K562 (cell line): Measurements from ENCODE around the gene CCSER1. TPM values are rescaled to one million over a fixed set of nuclear protein-coding genes. Genes with fewer than 3 reads are reported as not detected.

Experiments
- ATAC-seq: fragments of 200-7000 bp; cut with Tn5 transposase; 3 replicates; pipeline ENCODE4 v1.9.1; 2020; ENCODE audit warnings: moderate library complexity
- BruUV-seq: library from RNA; stranded (reverse); fragments of 400-500 nt; replicated peaks from 2 replicates; lab custom pipeline; 2021; lab: Mats Ljungman, UMichigan
- CTCF ChIA-PET: fragments of 300-600 bp; formaldehyde crosslinking; extraction: SDS; loops from one replicate; lab custom pipeline; 2021; ENCODE audit warnings: low intra/inter-chr PET ratio; lab: Yijun Ruan, JAX
- POLR2A ChIA-PET: fragments of 300-600, 350-650 bp; sonication (Branson Sonifier 250); formaldehyde crosslinking; extraction: SDS; loops from one replicate; lab custom pipeline; 2021; ENCODE audit warnings: antibody characterized with exemption, inconsistent platforms; lab: Yijun Ruan, JAX
- DNase-seq, 4 experiments: peaks; one replicate each; pipeline versions ENCODE4 v3.0.0 to v3.0.0-alpha.2; 2011 to 2018; ENCODE audit warnings: low spot score in 3 of 4, mixed read lengths in 3 of 4; ENCODE audit errors: extremely low read depth in 1 of 4
- FAIRE-seq: peaks from 2 replicates; lab custom pipeline; 2011; peaks lifted over from hg19 to GRCh38; lab: Jason Lieb, UNC
- H2AFZ ChIP-seq: 2 replicates; pipeline ENCODE4 v1.6.0; 2011; ENCODE audit warnings: low read depth, low read length, control low read depth, inconsistent platforms
- H3K27ac ChIP-seq: fragments of 200-600 bp; 3 replicates; pipeline ENCODE4 v1.8.0; 2011; ENCODE audit warnings: low read depth, mild to moderate bottlenecking, control low read depth, inconsistent platforms, low read length, moderate library complexity, mixed read lengths; ENCODE audit errors: extremely low read depth
- H3K27me3 ChIP-seq, 2 experiments: fragments of 300-600 bp in 1 of 2; 2 replicates in 1 of 2; 3 replicates in 1 of 2; pipeline versions ENCODE4 v1.6.0 to v1.8.0; 2011; ENCODE audit warnings: inconsistent platforms in 2 of 2, low read length in 2 of 2, mild to moderate bottlenecking in 1 of 2, mixed read lengths in 1 of 2, moderate library complexity in 1 of 2; ENCODE audit not compliant: control insufficient read depth in 2 of 2, insufficient read depth in 2 of 2
- H3K36me3 ChIP-seq: fragments of 300-600 bp; 3 replicates; pipeline ENCODE4 v1.8.0; 2011; ENCODE audit warnings: mild to moderate bottlenecking, low read length, inconsistent platforms; ENCODE audit not compliant: control insufficient read depth, insufficient read depth
- H3K4me1 ChIP-seq, 2 experiments: fragments of 200-600 bp in 1 of 2; replicated peaks in 1 of 2; 2 replicates in 1 of 2; 3 replicates in 1 of 2; pipeline versions ENCODE4 v1.5.1 to v1.8.0; 2011; ENCODE audit warnings: inconsistent platforms in 2 of 2, low read length in 2 of 2, mild to moderate bottlenecking in 1 of 2, mixed read lengths in 1 of 2, moderate library complexity in 1 of 2; ENCODE audit not compliant: control insufficient read depth in 2 of 2, insufficient read depth in 2 of 2
- H3K4me2 ChIP-seq: 2 replicates; pipeline ENCODE4 v1.6.1; 2011; ENCODE audit warnings: low read length, control low read depth, inconsistent platforms, mixed read lengths; ENCODE audit not compliant: insufficient read depth
- H3K4me3 ChIP-seq: fragments of 200-600 bp; sonication (generic), shearing (Covaris generic); 2 replicates; pipeline ENCODE4 v1.5.1; 2016; ENCODE audit warnings: control low read depth, inconsistent platforms
- H3K79me2 ChIP-seq: fragments of 200-600 bp; 3 replicates; pipeline ENCODE4 v1.8.0; 2011; ENCODE audit warnings: low read length, inconsistent platforms; ENCODE audit not compliant: control insufficient read depth, insufficient read depth
- H3K9ac ChIP-seq, 2 experiments: 2 replicates each; pipeline versions ENCODE4 v1.6.0 to v1.6.1; 2011; ENCODE audit warnings: low read depth in 2 of 2, low read length in 2 of 2, control low read depth in 1 of 2, inconsistent platforms in 1 of 2, mild to moderate bottlenecking in 1 of 2, mixed read lengths in 1 of 2; ENCODE audit not compliant: insufficient read depth in 1 of 2
- H3K9me1 ChIP-seq: one replicate; pipeline ENCODE4 v1.6.0; 2011; ENCODE audit warnings: inconsistent platforms, mild to moderate bottlenecking, low read length, moderate library complexity; ENCODE audit not compliant: control insufficient read depth, insufficient read depth
- H3K9me3 ChIP-seq: replicated peaks from 2 replicates; pipeline ENCODE4 v1.5.1; 2011; ENCODE audit warnings: low read depth, low read length, inconsistent platforms; ENCODE audit not compliant: control insufficient read depth, insufficient read depth
- H4K20me1 ChIP-seq: replicated peaks from 2 replicates; pipeline ENCODE4 v1.6.1; 2011; ENCODE audit warnings: low read length, inconsistent platforms, mixed read lengths; ENCODE audit not compliant: control insufficient read depth, insufficient read depth
- CCNT2 ChIP-seq: IDR thresholded peaks from 2 replicates; pipeline ENCODE4 v1.6.1; 2011; ENCODE audit warnings: borderline replicate concordance, low read depth, mild to moderate bottlenecking, moderate library complexity, mixed read lengths, low read length; ENCODE audit not compliant: insufficient read length; ENCODE audit errors: extremely low read depth
- DLX4 ChIP-seq: fragments of 250-450 bp; sonication (Bioruptor Pico); IDR thresholded peaks from 2 replicates; pipeline ENCODE4 v1.6.1; 2021; ENCODE audit warnings: mild to moderate bottlenecking
- JUN ChIP-seq, 2 experiments: sonication (generic) in 1 of 2; formaldehyde crosslinking in 1 of 2; IDR thresholded peaks; 2 replicates each; pipeline versions ENCODE4 v1.6.1 to v1.8.0; 2012 to 2022; ENCODE audit warnings: borderline replicate concordance in 2 of 2, mild to moderate bottlenecking in 2 of 2, improper control_type of control experiment in 1 of 2, low read depth in 1 of 2, low read length in 1 of 2, missing genetic modification reagents in 1 of 2
- MTA3 ChIP-seq: fragments of 450-650 bp; formaldehyde crosslinking; IDR thresholded peaks from 2 replicates; pipeline ENCODE4 v1.6.1; 2017; ENCODE audit warnings: mild to moderate bottlenecking, borderline replicate concordance
- NKRF ChIP-seq: fragments of 450-650 bp; IDR thresholded peaks from 2 replicates; pipeline ENCODE4 v1.6.1; 2016; ENCODE audit warnings: borderline replicate concordance
- TEAD4 ChIP-seq, 2 experiments: sonication (generic) in 1 of 2; formaldehyde crosslinking in 1 of 2; IDR thresholded peaks; 2 replicates each; pipeline versions ENCODE4 v1.6.1 to v1.8.0; 2012 to 2022; ENCODE audit warnings: borderline replicate concordance in 1 of 2, inconsistent platforms in 1 of 2, low read length in 1 of 2, mild to moderate bottlenecking in 1 of 2, missing genetic modification reagents in 1 of 2
- ZKSCAN3 ChIP-seq: fragments of 250-450 bp; sonication (Bioruptor Pico); IDR thresholded peaks from 2 replicates; pipeline ENCODE4 v1.4.0; 2020
- ZNF146 ChIP-seq: IDR thresholded peaks from one replicate; pipeline ENCODE4 v1.6.1; 2018; ENCODE audit warnings: missing compliant biosample characterization; ENCODE audit not compliant: unreplicated experiment
- ZNF280A ChIP-seq: fragments of 450-650 bp; IDR thresholded peaks from 2 replicates; pipeline ENCODE4 v1.6.1; 2018; ENCODE audit warnings: mild to moderate bottlenecking, low read depth; ENCODE audit not compliant: partially characterized antibody
- WGBS: fragments of 100-300 bp; shearing (Covaris generic); methylation state at CpG from one replicate; pipeline ENCODE4 v1.1.6; 2016; ENCODE audit warnings: low coverage, mixed read lengths; ENCODE audit not compliant: insufficient coverage; ENCODE audit errors: missing lambda C conversion rate; 5-methylcytosine and 5-hydroxymethylcytosine counted together
- in situ Hi-C: fragments of 300-500 bp; cut with MboI; formaldehyde crosslinking; loops from 4 replicates; pipeline ENCODE4 v1.15.0; 2018; ENCODE audit warnings: inconsistent platforms, mixed read lengths
- intact Hi-C: fragments of 100-400 bp; cut with micrococcal nuclease; formaldehyde crosslinking; loops from 2 replicates; pipeline ENCODE4 v1.14.2; 2022
- polyA plus RNA-seq, 8 experiments: library from polyadenylated mRNA; depleted of rRNA in 4 of 8; stranded (reverse) in 5 of 8; unstranded in 3 of 8; fragments of >200 nt; fragmentation: Nextera tagmentation in 2 of 8; fragmentation: Illumina TruSeq in 1 of 8; extraction: Ambion mirVana in 2 of 8; extraction: Trizol in 1 of 8; gene quantifications; 2 replicates each; pipeline versions ENCODE4 v1.2.1 to v1.2.3, GENCODE V29; 2011 to 2014; ENCODE audit warnings: inconsistent platforms in 1 of 8, missing spikeins in 1 of 8
- total RNA-seq, 7 experiments: library from RNA; depleted of rRNA in 6 of 7; stranded (reverse); fragments of >200 nt in 6 of 7; fragmentation: Illumina TruSeq in 2 of 7; extraction: Trizol in 2 of 7; gene quantifications; 2 replicates each; pipeline versions ENCODE4 v1.2.1 to v1.2.3, GENCODE V29; 2011 to 2021; ENCODE audit warnings: low replicate concordance in 1 of 7

CCSER1 gene
- total and polyA plus RNA-seq, 9 of the 15 experiments (the other 6 are each of a cell fraction or from before 2014, with no cell fraction given): not detected

GRCh38 chr4:90943311-90943710 is 816.1 kb downstream of the CCSER1 start:
- no peaks in the 10 kb centered on the region for H4K20me1 ChIP-seq
- 3% methylated on average over 5 of the region's 6 CpGs for WGBS
- no TSS peak for BruUV-seq
- H3K9me1 ChIP-seq: no peaks in the 10 kb centered on the region
- H3K36me3 ChIP-seq: no peaks in the 10 kb centered on the region
- in situ Hi-C loops: no loop called here
- H3K4me2 ChIP-seq: no peak overlapping the region
- no peaks in the 10 kb centered on the region for H3K79me2 ChIP-seq
- intact Hi-C loops: no loop called here
- ChIA-PET CTCF (no interaction called here), POLR2A (no interaction called here)
- no peak for FAIRE-seq
- no peaks in the 10 kb centered on the region for H3K9me3 ChIP-seq
- no peak overlapping the region for H3K27ac ChIP-seq
- TF ChIP-seq JUN (IDR thresholded peaks at IDR 0.05; ENCODE audit: borderline replicate concordance, low read depth, low read length) (no peak), JUN (CRISPR knock-in tag; IDR thresholded peaks at IDR 0.05; ENCODE audit: borderline replicate concordance) (no peak), ZNF280A (no peak), TEAD4 (IDR thresholded peaks at IDR 0.05; ENCODE audit: low read length) (no peak), TEAD4 (CRISPR knock-in tag; IDR thresholded peaks at IDR 0.05; ENCODE audit: borderline replicate concordance) (no peak), CCNT2 (no peak), DLX4 (no peak), MTA3 (no peak), ZNF146 (CRISPR knock-in tag) (no peak), NKRF (no peak), ZKSCAN3 (CRISPR knock-in tag) (no peak)
- DNase-seq: no peak
- no peak overlapping the region for H3K4me3 ChIP-seq
- no peak overlapping the region for H2AFZ ChIP-seq
- no peaks in the 10 kb centered on the region for H3K27me3 ChIP-seq
- no peaks in the 10 kb centered on the region for H3K4me1 ChIP-seq
- no peak for ATAC-seq
- no peak overlapping the region for H3K9ac ChIP-seq
